ENCODE results near the gene CLCN6. TPM values are rescaled to one million over a fixed set of nuclear protein-coding genes. Genes with fewer than 3 reads are reported as not detected.

Gene CLCN6
- total RNA-seq, 1 donor from 2014 or later = 30.4 TPM

DNA sequence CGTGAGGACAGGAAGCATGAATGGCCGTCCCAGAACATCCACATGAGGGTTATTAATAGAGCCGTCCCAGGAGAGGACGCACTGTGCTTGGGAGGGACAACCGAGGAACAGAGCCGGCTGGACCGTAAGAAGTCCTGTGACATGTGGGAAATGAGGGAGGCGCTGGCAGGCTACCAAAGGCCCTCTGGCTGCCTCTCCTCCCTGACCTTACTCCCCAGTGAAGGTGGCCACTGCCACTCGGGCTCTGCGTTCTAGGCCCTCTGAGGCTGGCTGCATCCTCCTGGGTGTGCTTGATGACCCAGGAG, 68.2 kb downstream of the CLCN6 start:
- TF ChIP-seq, protein P1, sequence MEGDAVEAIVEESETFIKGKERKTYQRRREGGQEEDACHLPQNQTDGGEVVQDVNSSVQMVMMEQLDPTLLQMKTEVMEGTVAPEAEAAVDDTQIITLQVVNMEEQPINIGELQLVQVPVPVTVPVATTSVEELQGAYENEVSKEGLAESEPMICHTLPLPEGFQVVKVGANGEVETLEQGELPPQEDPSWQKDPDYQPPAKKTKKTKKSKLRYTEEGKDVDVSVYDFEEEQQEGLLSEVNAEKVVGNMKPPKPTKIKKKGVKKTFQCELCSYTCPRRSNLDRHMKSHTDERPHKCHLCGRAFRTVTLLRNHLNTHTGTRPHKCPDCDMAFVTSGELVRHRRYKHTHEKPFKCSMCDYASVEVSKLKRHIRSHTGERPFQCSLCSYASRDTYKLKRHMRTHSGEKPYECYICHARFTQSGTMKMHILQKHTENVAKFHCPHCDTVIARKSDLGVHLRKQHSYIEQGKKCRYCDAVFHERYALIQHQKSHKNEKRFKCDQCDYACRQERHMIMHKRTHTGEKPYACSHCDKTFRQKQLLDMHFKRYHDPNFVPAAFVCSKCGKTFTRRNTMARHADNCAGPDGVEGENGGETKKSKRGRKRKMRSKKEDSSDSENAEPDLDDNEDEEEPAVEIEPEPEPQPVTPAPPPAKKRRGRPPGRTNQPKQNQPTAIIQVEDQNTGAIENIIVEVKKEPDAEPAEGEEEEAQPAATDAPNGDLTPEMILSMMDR (IDR thresholded peaks at IDR 0.05) = no peak
- no peaks in the 10 kb centered on the region for H3K36me3 Mint-ChIP-seq (ENCODE audit: unreplicated experiment)
- H3K27me3 Mint-ChIP-seq (ENCODE audit: unreplicated experiment) = peaks cover 27% of the 10 kb centered on the region
- H3K27ac Mint-ChIP-seq (ENCODE audit: unreplicated experiment) = no peak overlapping the region
- no peak overlapping the region for H3K4me3 Mint-ChIP-seq (ENCODE audit: unreplicated experiment)
- no peak for DNase-seq (ENCODE audit: extremely low spot score, unreplicated experiment)
- H3K9me3 Mint-ChIP-seq (ENCODE audit: unreplicated experiment) = no peaks in the 10 kb centered on the region
- no peaks in the 10 kb centered on the region for H3K4me1 Mint-ChIP-seq (ENCODE audit: unreplicated experiment)

DNA sequence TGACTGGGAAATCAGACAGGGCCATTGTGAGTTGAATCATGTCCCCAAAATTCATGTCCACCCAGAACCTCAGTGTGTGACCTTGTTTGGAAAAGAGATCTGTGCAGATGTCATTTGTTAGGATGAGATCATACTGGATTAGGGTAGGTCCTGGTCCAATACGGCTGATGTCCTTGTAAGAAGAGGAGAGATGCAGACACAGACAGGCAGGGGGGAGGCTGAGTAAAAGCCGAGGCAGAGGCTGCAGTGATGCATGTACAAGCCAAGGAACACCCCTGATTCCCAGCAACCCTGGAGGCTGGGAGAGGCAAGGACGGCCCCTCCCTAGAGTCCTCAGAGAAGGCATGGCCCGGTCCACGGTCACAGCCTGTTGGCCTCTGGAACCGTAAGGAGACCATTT, 68.6 kb downstream of the CLCN6 start:
- Mint-ChIP-seq H3K4me3 (ENCODE audit: unreplicated experiment) (no peak overlapping the region), H3K27me3 (ENCODE audit: unreplicated experiment) (peaks cover 27% of the 10 kb centered on the region), H3K4me1 (ENCODE audit: unreplicated experiment) (no peaks in the 10 kb centered on the region), H3K27ac (ENCODE audit: unreplicated experiment) (no peak overlapping the region), H3K36me3 (ENCODE audit: unreplicated experiment) (no peaks in the 10 kb centered on the region), H3K9me3 (ENCODE audit: unreplicated experiment) (no peaks in the 10 kb centered on the region)
- no peak for DNase-seq (ENCODE audit: extremely low spot score, unreplicated experiment)
- TF ChIP-seq, protein P1 (IDR thresholded peaks at IDR 0.05) = no peak

DNA sequence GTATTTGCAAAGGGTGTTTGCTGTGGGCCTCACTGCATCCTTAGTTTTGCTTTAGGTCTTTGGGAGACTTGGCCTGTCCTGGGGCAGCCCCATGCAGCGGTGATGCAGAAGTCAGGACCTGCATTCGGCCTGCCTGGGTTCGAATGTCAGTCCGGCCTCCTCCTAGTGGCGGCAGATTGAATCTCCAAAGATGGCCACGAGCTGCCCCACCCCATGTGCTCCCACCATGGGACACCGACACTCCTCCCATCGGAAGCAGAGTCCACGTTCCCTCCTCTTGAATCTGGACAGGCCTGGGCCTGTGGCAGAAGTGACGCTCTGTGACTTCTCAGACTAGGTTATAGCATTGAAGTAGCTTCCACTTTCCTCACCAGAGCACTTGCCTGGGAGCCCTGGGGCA, 69.1 kb downstream of the CLCN6 start:
- H3K27me3 Mint-ChIP-seq (ENCODE audit: unreplicated experiment) = peaks cover 24% of the 10 kb centered on the region
- DNase-seq (ENCODE audit: extremely low spot score, unreplicated experiment) = no peak
- H3K9me3 Mint-ChIP-seq (ENCODE audit: unreplicated experiment) = no peaks in the 10 kb centered on the region
- no peak overlapping the region for H3K27ac Mint-ChIP-seq (ENCODE audit: unreplicated experiment)
- H3K4me3 Mint-ChIP-seq (ENCODE audit: unreplicated experiment) = no peak overlapping the region
- no peaks in the 10 kb centered on the region for H3K36me3 Mint-ChIP-seq (ENCODE audit: unreplicated experiment)
- no peaks in the 10 kb centered on the region for H3K4me1 Mint-ChIP-seq (ENCODE audit: unreplicated experiment)
- TF ChIP-seq, protein P1 (IDR thresholded peaks at IDR 0.05) = no peak

DNA sequence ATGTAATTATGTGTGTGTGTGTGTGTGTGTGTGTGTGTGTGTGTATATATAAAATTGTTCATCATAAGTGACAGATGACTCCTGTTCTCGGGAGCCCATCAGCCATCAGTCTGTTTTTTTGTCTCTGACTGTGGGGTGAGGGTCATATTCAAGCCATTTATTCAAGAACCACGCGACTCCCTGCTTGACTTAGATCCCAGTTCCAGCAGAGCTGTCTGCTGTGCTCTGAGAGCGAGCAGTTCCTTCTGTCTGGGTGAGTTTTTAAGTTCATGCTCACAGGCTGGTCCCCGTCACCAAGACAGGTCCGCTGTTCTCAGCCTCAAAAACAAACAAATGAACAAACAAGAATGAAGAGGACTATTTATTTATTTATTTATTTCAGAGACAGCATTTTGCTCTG, 71.1 kb downstream of the CLCN6 start:
- Mint-ChIP-seq H3K27ac (ENCODE audit: unreplicated experiment) (no peak overlapping the region), H3K36me3 (ENCODE audit: unreplicated experiment) (no peaks in the 10 kb centered on the region), H3K4me1 (ENCODE audit: unreplicated experiment) (no peaks in the 10 kb centered on the region), H3K27me3 (ENCODE audit: unreplicated experiment) (peaks cover 21% of the 10 kb centered on the region), H3K9me3 (ENCODE audit: unreplicated experiment) (no peaks in the 10 kb centered on the region), H3K4me3 (ENCODE audit: unreplicated experiment) (no peak overlapping the region)
- DNase-seq (ENCODE audit: extremely low spot score, unreplicated experiment) = no peak
- TF ChIP-seq, protein P1 (IDR thresholded peaks at IDR 0.05) = no peak

DNA sequence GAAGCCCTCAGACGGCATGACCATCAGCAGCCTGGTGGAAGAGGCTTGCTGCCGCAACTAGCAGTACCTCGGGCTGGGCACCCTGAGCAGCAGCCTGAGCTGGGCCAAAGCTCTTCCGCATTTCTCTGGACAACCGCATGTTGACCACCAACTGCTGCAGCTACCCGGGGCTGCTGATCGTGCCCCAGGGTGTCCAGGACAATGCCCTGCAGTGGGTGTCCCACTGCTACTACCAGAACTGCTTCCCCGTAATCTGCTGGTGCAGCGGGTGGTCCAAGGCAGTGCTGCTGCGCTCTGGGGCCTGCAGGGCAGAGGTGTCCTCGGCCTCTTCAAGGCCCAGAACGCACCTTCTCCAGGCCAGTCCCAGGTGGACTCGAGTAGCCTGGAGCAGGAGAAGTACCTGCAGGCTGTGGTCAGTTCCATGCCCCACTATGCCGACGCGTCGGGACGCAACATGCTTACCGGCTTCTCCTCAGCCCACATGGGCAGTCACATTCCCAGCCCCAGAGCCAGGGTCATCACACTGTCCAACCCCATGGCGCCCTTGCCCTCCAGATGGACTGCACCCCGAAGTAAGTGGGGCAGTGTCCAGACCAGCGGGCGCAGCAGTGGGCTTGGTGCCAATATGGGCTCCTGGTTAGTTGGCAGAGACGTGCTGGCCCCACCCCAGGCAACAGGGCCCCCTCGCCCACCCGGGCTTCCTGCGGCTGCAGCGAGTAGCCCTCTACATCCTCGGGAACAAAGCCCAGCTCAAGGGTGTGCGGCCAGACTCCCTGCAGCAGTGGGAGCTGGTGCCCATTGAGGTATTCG, 72.3 kb downstream of the CLCN6 start:
- Mint-ChIP-seq H3K4me1 (ENCODE audit: unreplicated experiment) (peaks cover 4% of the 10 kb centered on the region), H3K9me3 (ENCODE audit: unreplicated experiment) (no peaks in the 10 kb centered on the region), H3K27ac (ENCODE audit: unreplicated experiment) (no peak overlapping the region), H3K27me3 (ENCODE audit: unreplicated experiment) (peaks cover 17% of the 10 kb centered on the region), H3K4me3 (ENCODE audit: unreplicated experiment) (no peak overlapping the region), H3K36me3 (ENCODE audit: unreplicated experiment) (no peaks in the 10 kb centered on the region)
- TF ChIP-seq, protein P1 (IDR thresholded peaks at IDR 0.05) = no peak
- DNase-seq (ENCODE audit: extremely low spot score, unreplicated experiment) = no peak
